Kidney tubule cell (primary cell): Measurements from ENCODE around the gene DLG2.

Experiments
- DNase-seq: peaks from one replicate; pipeline ENCODE4 v3.0.0-alpha.2; 2018; ENCODE audit warnings: low spot score

DLG2 gene

GRCh38 chr11:83923961-83924360, 1703.2 kb downstream of the DLG2 start:
- no peak for DNase-seq

- no peak for DNase-seq
Measured at GRCh38 chr11:83922953-83923352, 1704.2 kb downstream of the DLG2 start.

- DNase-seq: no peak
Measured at GRCh38 chr11:83922318-83922717, 1704.8 kb downstream of the DLG2 start.

- DNase-seq: no peak
Measured at GRCh38 chr11:83921447-83922192, 1705.5 kb downstream of the DLG2 start.

- DNase-seq: no peak
Measured at GRCh38 chr11:83918476-83918875, 1708.7 kb downstream of the DLG2 start.

GRCh38 chr11:83914995-83915394, 1712.1 kb downstream of the DLG2 start:
- no peak for DNase-seq

- DNase-seq: no peak
Measured at GRCh38 chr11:83909579-83910534, 1717.3 kb downstream of the DLG2 start.

- DNase-seq: no peak
Measured at GRCh38 chr11:83908298-83908856, 1718.8 kb downstream of the DLG2 start.

GRCh38 chr11:83895516-83895915, 1731.6 kb downstream of the DLG2 start:
- peak; percentile 30 for DNase-seq

- DNase-seq: no peak
Measured at GRCh38 chr11:83881428-83881827, 1745.7 kb downstream of the DLG2 start.

- DNase-seq: no peak
Measured at GRCh38 chr11:83871054-83871453, 1756.1 kb downstream of the DLG2 start.

- no peak for DNase-seq
Measured at GRCh38 chr11:83866655-83867054, 1760.5 kb downstream of the DLG2 start.

- DNase-seq: peak; percentile 68
Measured at GRCh38 chr11:83865636-83866461, 1761.3 kb downstream of the DLG2 start.

- no peak for DNase-seq
Measured at GRCh38 chr11:83864412-83865057, 1762.6 kb downstream of the DLG2 start.

- no peak for DNase-seq
Measured at GRCh38 chr11:83863272-83863671, 1763.9 kb downstream of the DLG2 start.

- no peak for DNase-seq
Measured at GRCh38 chr11:83862691-83863090, 1764.5 kb downstream of the DLG2 start.

GRCh38 chr11:83862033-83862432, 1765.1 kb downstream of the DLG2 start:
- no peak for DNase-seq

- DNase-seq: no peak
Measured at GRCh38 chr11:83858694-83859093, 1768.5 kb downstream of the DLG2 start.

- DNase-seq: no peak
Measured at GRCh38 chr11:83855237-83855636, 1771.9 kb downstream of the DLG2 start.

GRCh38 chr11:83852775-83853442, 1774.2 kb downstream of the DLG2 start:
- peak; percentile 59 for DNase-seq

- DNase-seq: no peak
Measured at GRCh38 chr11:83852012-83852411, 1775.1 kb downstream of the DLG2 start.
